Caco-2 (cell line): ENCODE measurements around the gene MID2. TPM values are rescaled to one million over a fixed set of nuclear protein-coding genes. Genes with fewer than 3 reads are reported as not detected.

Source experiments
- BruUV-seq: library from RNA; stranded (reverse); fragments of 400-500 nt; replicated peaks from 2 replicates; lab custom pipeline; 2021; lab: Mats Ljungman, UMichigan
- CTCF ChIA-PET: fragments of 300-600 bp; sonication (Branson Sonifier 250); formaldehyde crosslinking; loops from one replicate; lab custom pipeline; 2022; ENCODE audit warnings: antibody characterized with exemption; lab: Charles Lee
- POLR2A ChIA-PET: fragments of 300-600 bp; sonication (Branson Sonifier 250); formaldehyde crosslinking; loops from one replicate; lab custom pipeline; 2022; ENCODE audit warnings: antibody characterized with exemption; lab: Charles Lee
- DNase-seq, 2 experiments: peaks; one replicate each; pipeline versions ENCODE4 v3.0.0 to v3.0.0-alpha.2; 2020 to 2022
- H3K27me3 ChIP-seq: replicated peaks from 2 replicates; pipeline ENCODE4 v1.6.0; 2011; ENCODE audit warnings: low read length; ENCODE audit not compliant: control insufficient read depth, insufficient read depth
- H3K36me3 ChIP-seq: 2 replicates; pipeline ENCODE4 v1.5.1; 2011; ENCODE audit warnings: low read length; ENCODE audit not compliant: control insufficient read depth, insufficient read depth
- H3K4me1 ChIP-seq: fragments of 250-450 bp; sonication (Bioruptor Pico); 2 replicates; pipeline ENCODE4 v1.5.1; 2020; ENCODE audit warnings: mild to moderate bottlenecking
- H3K4me3 ChIP-seq: 2 replicates; pipeline ENCODE4 v1.5.1; 2011; ENCODE audit warnings: low read depth, mild to moderate bottlenecking, control low read depth, low read length
- H3K9me3 ChIP-seq: fragments of 250-450 bp; sonication (Bioruptor Pico); 2 replicates; pipeline ENCODE4 v1.5.1; 2020; ENCODE audit warnings: mild to moderate bottlenecking, moderate library complexity
- H3K27ac Mint-ChIP-seq: one replicate; pipeline ENCODE4 v1.8.0; 2022; ENCODE audit warnings: mixed read lengths; ENCODE audit not compliant: unreplicated experiment
- H3K27me3 Mint-ChIP-seq: one replicate; pipeline ENCODE4 v1.8.0; 2022; ENCODE audit warnings: mixed read lengths; ENCODE audit not compliant: insufficient read depth, unreplicated experiment
- H3K36me3 Mint-ChIP-seq: one replicate; pipeline ENCODE4 v1.8.0; 2022; ENCODE audit warnings: mild to moderate bottlenecking, mixed read lengths; ENCODE audit not compliant: insufficient read depth, unreplicated experiment
- H3K4me1 Mint-ChIP-seq: one replicate; pipeline ENCODE4 v1.8.0; 2022; ENCODE audit warnings: low read depth, mixed read lengths; ENCODE audit not compliant: unreplicated experiment
- H3K4me3 Mint-ChIP-seq: one replicate; pipeline ENCODE4 v1.8.0; 2022; ENCODE audit warnings: mild to moderate bottlenecking, moderate library complexity, mixed read lengths; ENCODE audit not compliant: unreplicated experiment
- H3K9me3 Mint-ChIP-seq: one replicate; pipeline ENCODE4 v1.8.0; 2022; ENCODE audit warnings: mixed read lengths; ENCODE audit not compliant: unreplicated experiment
- intact Hi-C: fragments of 100-400 bp; cut with micrococcal nuclease; formaldehyde crosslinking; loops from one replicate; pipeline ENCODE4 v1.10.0; 2022; ENCODE audit not compliant: unreplicated experiment
- total RNA-seq: library from RNA; stranded (reverse); gene quantifications from 2 replicates; pipeline ENCODE4 v1.2.3, GENCODE V29; 2022
- TF ChIP-seq, protein P1 (sequence below), 2 experiments: fragments of 200-600 bp in 1 of 2; IDR thresholded peaks; 1 replicate in 1 of 2; 2 replicates in 1 of 2; pipeline versions ENCODE4 v1.5.1 to v1.8.0; 2011 to 2022; ENCODE audit warnings: antibody characterized with exemption in 1 of 2, control low read depth in 1 of 2, inconsistent platforms in 1 of 2, low read depth in 1 of 2, low read length in 1 of 2, mild to moderate bottlenecking in 1 of 2, moderate library complexity in 1 of 2; ENCODE audit not compliant: insufficient read depth in 1 of 2, severe bottlenecking in 1 of 2, unreplicated experiment in 1 of 2

The MID2 gene
- total RNA-seq, 1 experiment from 2014 or later, result 1.9 TPM

DNA sequence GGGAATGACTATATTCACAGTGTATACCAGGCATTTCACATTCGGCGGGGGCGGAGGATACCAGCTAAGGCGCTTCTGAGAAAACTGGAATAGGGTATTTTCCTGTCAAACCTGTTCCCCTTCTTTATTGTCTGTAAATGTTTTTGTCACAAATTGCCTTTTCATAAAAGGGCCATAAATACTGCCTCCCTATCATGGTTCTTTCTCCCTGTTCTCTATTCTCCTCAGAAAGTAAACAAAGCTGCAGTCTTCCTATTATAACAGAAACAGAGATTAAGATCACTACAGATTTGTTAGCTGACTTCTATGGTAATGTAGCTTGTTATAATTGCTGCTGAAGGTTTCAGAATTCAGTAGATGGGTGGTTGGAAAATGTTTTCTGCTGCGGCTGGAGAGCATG is 32.2 kb downstream of the MID2 start:
- intact Hi-C loops, result no loop called here
- POLR2A ChIA-PET, result no interaction called here
- no peak overlapping the region for H3K27ac Mint-ChIP-seq
- CTCF ChIA-PET, result no interaction called here
- H3K27me3 Mint-ChIP-seq, result no peaks in the 10 kb centered on the region
- no peaks in the 10 kb centered on the region for H3K9me3 Mint-ChIP-seq
- H3K36me3 Mint-ChIP-seq, result no peaks in the 10 kb centered on the region
- H3K4me1 Mint-ChIP-seq, result no peaks in the 10 kb centered on the region
- no peaks in the 10 kb centered on the region for H3K4me1 ChIP-seq
- H3K4me3 Mint-ChIP-seq, result no peak overlapping the region
- BruUV-seq, result no TSS peak
- TF ChIP-seq, protein P1, sequence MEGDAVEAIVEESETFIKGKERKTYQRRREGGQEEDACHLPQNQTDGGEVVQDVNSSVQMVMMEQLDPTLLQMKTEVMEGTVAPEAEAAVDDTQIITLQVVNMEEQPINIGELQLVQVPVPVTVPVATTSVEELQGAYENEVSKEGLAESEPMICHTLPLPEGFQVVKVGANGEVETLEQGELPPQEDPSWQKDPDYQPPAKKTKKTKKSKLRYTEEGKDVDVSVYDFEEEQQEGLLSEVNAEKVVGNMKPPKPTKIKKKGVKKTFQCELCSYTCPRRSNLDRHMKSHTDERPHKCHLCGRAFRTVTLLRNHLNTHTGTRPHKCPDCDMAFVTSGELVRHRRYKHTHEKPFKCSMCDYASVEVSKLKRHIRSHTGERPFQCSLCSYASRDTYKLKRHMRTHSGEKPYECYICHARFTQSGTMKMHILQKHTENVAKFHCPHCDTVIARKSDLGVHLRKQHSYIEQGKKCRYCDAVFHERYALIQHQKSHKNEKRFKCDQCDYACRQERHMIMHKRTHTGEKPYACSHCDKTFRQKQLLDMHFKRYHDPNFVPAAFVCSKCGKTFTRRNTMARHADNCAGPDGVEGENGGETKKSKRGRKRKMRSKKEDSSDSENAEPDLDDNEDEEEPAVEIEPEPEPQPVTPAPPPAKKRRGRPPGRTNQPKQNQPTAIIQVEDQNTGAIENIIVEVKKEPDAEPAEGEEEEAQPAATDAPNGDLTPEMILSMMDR (IDR thresholded peaks at IDR 0.05; ENCODE audit: insufficient read depth in 1 of 2, low read depth in 1 of 2, low read length in 1 of 2, severe bottlenecking in 1 of 2, unreplicated experiment in 1 of 2), result no peak
- H3K27me3 ChIP-seq, result no peaks in the 10 kb centered on the region
- H3K4me3 ChIP-seq, result no peak overlapping the region
- H3K36me3 ChIP-seq, result no peaks in the 10 kb centered on the region
- DNase-seq, result peak in 1 of 2 experiments; percentile 2
- no peaks in the 10 kb centered on the region for H3K9me3 ChIP-seq

DNA sequence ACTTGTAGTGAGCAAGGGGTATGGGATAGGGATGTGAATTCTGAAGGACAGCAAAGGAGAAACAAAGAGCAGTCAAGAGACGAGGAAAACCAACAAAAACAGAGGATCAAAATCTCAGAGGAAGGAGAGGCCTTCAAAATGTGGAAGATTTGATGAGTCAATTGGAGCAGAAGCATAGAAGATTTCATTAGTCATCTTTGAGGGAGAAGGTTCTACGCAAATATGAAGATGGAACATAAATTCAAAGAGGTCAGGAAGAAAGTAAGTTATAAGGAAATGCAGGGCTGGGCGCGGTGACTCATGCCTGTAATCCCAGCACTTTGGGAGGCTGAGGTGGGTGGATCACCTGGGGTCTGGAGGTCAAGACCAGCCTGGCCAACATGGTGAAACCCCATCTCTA is 35.4 kb downstream of the MID2 start:
- no TSS peak for BruUV-seq
- no peaks in the 10 kb centered on the region for H3K27me3 ChIP-seq
- Mint-ChIP-seq H3K27ac (no peak overlapping the region), H3K4me1 (no peaks in the 10 kb centered on the region), H3K27me3 (peaks cover 4% of the 10 kb centered on the region), H3K36me3 (no peaks in the 10 kb centered on the region), H3K4me3 (no peak overlapping the region), H3K9me3 (no peaks in the 10 kb centered on the region)
- ChIA-PET POLR2A (no interaction called here), CTCF (no interaction called here)
- H3K36me3 ChIP-seq, result no peaks in the 10 kb centered on the region
- no peaks in the 10 kb centered on the region for H3K4me1 ChIP-seq
- intact Hi-C loops, result no loop called here
- H3K9me3 ChIP-seq, result no peaks in the 10 kb centered on the region
- DNase-seq, result no peak
- TF ChIP-seq, protein P1 (IDR thresholded peaks at IDR 0.05; ENCODE audit: insufficient read depth in 1 of 2, low read depth in 1 of 2, low read length in 1 of 2, severe bottlenecking in 1 of 2, unreplicated experiment in 1 of 2), result no peak
- no peak overlapping the region for H3K4me3 ChIP-seq

DNA sequence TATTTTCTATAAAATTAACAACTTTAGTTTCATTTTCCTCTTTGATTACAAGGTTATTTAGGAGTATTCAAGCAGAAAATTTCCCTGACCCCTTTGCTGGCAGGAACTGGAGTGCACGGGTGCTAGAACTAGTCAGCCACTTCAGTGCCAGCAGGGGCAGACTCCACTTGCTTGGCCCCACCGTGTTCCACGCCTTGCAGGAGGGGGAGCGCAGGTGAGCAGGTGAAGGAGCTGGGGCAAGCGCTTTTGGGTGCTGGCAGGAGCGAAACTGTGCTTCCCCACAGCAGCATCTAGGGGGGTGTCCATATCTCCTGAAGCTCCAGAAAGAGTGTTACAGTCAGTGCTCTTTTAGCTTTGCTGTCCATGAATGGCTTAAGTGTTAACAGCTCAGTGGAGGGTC is 45.5 kb downstream of the MID2 start:
- Mint-ChIP-seq H3K4me1 (no peaks in the 10 kb centered on the region), H3K27me3 (peaks cover 3% of the 10 kb centered on the region), H3K9me3 (no peaks in the 10 kb centered on the region), H3K36me3 (no peaks in the 10 kb centered on the region), H3K4me3 (no peak overlapping the region), H3K27ac (no peak overlapping the region)
- Histone ChIP-seq H3K4me1 (no peaks in the 10 kb centered on the region), H3K36me3 (no peaks in the 10 kb centered on the region), H3K4me3 (no peak overlapping the region), H3K9me3 (no peaks in the 10 kb centered on the region), H3K27me3 (no peaks in the 10 kb centered on the region)
- no peak for DNase-seq
- BruUV-seq, result no TSS peak
- ChIA-PET POLR2A (no interaction called here), CTCF (no interaction called here)
- intact Hi-C loops, result no loop called here
- TF ChIP-seq, protein P1 (IDR thresholded peaks at IDR 0.05; ENCODE audit: insufficient read depth in 1 of 2, low read depth in 1 of 2, low read length in 1 of 2, severe bottlenecking in 1 of 2, unreplicated experiment in 1 of 2), result no peak
